Kidney glomerular epithelial cell (primary cell): Measurements from ENCODE around the gene ARSA.

ENCODE experiments used
- DNase-seq: peaks from one replicate; lab custom pipeline; 2025; lab: John Stamatoyannopoulos, UW

Gene ARSA

DNA sequence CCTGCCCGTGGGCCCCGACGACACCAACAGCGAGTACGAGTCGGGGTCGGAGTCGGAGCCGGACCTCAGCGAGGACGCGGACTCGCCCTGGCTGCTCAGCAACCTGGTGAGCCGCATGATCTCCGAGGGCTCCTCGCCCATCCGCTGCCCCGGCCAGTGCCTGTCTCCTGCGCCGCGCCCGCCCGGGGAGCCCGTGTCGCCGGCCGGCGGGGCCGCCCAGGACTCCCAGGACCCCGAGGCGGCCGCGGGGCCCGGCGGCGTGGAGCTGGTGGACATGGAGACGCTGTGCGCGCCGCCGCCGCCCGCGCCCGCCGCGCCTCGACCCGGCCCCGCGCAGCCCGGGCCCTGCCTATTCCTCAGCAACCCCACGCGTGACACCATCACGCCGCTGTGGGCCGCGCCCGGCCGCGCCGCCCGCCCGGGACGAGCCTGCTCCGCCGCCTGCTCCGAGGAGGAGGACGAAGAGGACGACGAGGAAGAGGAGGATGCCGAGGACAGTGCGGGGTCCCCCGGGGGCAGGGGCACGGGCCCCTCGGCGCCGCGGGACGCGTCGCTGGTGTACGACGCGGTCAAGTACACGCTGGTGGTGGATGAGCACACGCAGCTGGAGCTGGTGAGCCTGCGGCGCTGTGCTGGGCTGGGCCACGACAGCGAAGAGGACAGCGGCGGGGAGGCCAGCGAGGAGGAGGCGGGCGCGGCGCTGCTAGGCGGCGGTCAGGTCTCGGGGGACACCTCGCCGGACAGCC lies 23.5 kb downstream of the ARSA start:
- no peak for DNase-seq

- DNase-seq, result no peak
Measured at GRCh38 chr22:50603511-50604255, 24.3 kb downstream of the ARSA start.

DNA sequence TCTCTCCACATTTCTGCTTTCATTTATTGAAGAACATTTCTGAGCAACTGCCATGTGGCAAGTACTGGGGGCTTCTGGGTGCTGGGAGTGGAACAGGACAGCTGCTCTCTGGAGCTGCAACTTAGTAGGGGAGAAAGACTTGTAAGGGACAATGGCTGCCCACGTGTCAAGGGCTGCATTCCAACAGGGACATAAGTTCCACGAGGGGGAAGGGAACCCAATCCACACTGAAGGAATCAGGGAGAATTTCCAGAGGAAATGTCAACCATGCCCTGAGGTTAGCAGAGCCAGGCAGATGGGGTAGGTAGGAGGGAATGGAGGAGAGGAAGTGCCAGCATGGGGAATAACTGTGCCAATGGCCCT lies 25.6 kb downstream of the ARSA start:
- no peak for DNase-seq

DNA sequence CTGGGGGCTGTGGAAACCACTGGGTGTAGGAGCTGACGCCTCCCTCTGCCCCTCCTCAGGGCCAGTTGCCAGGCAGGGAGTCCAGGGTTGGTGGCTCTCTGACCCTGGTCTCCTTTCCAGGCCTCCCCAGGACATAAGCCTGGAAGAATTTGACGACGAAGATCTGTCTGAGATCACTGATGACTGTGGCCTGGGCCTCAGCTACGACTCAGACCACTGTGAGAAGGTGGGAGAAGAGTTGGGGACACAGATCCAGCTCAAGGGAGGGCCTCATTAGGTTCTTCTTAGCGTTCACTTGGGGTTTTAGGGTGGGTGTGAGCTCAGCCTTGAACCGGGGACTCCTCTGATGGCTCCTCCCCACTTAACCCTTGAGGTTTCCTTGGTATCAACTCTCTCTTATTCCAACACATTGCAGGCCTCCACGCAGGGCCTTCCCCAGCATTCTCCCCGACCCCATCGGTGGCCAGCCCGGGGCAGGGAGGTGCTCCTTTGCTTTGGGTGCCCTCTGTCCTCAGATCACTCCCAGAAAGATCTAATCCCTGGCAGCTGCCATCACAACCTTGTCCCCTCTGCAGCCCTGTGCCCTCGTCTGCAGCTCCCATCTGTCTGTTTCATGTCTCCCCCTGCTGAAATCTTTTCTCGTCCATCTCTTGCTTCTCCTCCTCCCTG lies 26.1 kb downstream of the ARSA start:
- no peak for DNase-seq

- DNase-seq, result no peak
Measured at GRCh38 chr22:50600967-50601668, 26.8 kb downstream of the ARSA start.

GRCh38 chr22:50600538-50600937 lies 27.4 kb downstream of the ARSA start, which contains the start of gene MAPK8IP2:
MAPK8IP2 (plus strand) TSS chr22:50600793; CDS start chr22:50600819, 26 bp downstream.
- DNase-seq, result no peak

GRCh38 chr22:50599816-50600455 lies 28.0 kb downstream of the ARSA start:
- DNase-seq, result no peak

- DNase-seq, result no peak
Measured at GRCh38 chr22:50597097-50597496, 30.9 kb downstream of the ARSA start.

DNA sequence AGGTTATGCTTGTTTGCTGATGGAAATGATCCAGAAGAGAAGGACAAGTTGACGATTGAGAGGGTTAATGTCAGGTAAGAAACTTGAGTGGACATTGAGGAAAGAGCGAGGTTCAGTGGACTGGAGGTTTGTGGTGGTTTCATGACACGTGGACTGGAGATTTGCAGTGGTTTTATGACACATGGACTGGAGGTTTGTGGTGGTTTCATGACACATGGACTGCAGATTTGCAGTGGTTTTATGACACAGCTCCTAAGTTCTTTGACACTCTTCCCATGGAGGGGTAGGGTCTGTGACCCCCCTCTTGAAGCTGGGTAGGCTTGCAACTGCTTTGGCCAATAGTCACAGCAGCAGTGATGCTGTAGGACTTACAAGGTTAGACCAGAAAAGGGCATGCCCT lies 32.8 kb downstream of the ARSA start:
- DNase-seq, result no peak

DNA sequence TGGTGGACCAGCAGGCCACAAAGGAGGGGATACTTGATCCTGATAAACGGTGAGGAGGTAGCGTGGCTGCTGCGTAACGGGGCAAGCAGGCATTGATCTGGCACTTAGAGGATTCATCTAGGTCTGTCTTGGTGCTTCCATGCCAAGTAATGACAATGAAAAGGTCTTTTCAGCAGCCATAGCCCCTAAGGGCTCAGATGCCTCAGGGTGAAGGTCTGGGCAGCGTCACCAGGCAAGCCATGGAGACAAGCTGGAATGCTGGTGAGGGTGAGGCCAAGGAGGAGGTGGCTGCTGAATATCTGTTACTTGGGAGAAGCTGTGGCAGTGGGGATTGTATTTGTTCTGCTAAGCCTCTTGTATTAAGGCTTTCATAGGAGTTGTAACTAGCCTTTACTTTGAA lies 40.5 kb downstream of the ARSA start:
- DNase-seq, result no peak

- no peak for DNase-seq
Measured at GRCh38 chr22:50586416-50586815, 41.5 kb downstream of the ARSA start.

DNA sequence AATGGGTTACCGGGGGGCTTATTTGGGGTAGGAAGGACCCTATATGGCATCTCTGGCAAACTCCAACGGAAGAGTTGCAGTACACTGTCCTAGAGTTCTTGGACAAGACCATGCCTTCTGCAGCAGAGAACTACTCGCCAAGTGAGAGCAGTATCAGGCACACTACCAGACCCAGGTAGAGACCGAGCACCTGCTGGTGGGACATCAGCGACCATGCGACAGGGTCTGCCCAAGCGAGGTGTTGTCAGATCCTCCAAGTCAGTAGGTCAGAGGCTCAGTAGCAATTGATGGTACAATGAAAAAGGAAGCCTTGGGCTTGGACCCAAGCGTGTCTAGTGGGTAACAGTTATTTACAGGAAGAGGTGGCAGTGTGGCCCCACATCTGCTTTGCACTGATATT lies 42.2 kb downstream of the ARSA start:
- DNase-seq, result no peak

- DNase-seq, result no peak
Measured at GRCh38 chr22:50585238-50585637, 42.7 kb downstream of the ARSA start.

DNA sequence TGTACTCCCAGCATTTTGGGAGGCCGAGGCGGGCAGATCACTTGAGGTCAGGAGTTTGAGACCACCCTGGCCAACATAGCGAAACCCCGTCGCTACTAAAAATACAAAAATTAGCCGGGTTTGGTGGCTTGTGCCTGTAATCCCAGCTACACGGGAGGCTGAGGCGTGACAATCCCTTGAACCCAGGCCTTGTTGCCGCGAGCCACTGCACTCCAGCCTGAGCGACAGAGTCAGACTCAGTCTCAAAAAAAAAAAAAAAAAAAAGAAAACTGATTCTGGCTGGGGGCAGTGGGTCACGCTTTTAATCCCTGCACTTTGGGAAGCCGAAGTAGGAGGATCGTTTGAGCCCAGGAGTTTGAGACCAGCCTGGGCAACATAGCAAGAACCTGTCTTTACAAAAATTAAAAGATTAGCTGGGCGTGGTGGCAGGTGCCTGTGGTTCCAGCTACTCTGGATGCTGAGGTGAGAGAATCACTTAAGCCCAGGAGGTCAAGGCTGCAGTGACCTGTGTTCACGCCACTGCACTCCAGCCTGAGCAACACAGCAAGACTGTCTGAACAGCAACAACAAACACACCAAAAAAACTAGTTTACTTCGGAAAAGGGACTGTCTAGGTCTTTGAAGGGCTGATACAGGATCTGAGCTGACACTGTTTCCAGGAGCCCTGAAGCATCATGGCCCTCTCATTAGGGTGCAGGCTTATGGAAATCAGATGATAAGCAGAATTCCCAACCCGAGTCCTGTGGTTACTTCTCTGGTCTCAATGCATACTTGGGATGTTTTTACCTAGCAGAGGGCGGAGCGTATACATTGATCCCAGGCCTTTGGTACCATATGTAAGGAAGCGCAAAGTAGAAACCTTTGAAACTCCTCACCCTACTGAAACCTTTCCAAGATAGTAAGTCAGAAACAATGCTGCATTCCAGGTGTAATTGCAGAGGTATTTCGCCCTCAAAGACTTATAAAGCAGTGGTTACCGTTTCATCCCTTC lies 43.6 kb downstream of the ARSA start:
- DNase-seq, result no peak

GRCh38 chr22:50583294-50583861 lies 44.6 kb downstream of the ARSA start:
- peak; percentile 62 for DNase-seq

DNA sequence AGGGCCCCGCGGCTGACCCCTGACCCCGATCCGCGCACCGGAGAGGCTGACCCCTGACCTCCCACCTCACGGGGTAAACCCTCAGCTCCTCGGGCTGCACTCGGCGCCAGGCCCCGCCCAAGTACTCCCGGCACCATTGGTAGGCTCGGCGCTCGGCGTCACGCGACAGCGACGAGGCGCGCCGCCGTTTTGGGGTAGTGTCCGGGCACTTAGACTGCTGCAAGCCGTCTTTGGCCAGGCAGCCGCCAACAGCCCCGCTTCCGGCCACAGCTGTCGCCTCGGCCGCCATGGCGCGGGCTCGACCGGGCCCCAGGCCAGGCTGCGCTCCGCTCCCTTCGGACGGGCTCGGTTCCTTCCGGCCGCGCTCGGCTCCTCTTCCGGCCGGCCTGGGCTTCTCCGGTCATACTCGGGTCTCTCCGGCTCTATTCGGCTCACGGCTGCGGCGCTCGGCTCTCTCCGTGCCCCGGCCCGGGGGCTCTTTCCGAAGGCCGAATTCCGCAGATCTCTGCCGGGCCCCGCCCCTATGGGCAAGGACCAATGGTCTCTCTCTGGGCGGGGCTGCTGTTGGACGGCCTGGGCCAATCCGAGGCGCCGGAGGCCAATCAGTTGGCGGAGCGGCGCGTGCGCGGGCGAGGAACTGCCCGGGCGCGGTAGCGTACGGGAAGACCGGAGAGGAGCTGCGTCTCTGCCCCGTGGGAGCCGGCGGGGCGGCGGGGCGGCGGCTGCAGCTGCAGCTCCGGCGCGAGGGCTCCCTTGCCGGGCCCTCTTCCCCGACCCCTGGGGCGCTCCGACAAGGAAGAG lies 45.3 kb downstream of the ARSA start, which contains the start of gene CHKB:
Gene CHKB (minus strand): TSS at position 357 of the 801 bp plus-strand sequence. CDS start 68 bp downstream, at position 289.
- peak; percentile 97 for DNase-seq

- no peak for DNase-seq
Measured at GRCh38 chr22:50581950-50582492, 45.9 kb downstream of the ARSA start.

DNA sequence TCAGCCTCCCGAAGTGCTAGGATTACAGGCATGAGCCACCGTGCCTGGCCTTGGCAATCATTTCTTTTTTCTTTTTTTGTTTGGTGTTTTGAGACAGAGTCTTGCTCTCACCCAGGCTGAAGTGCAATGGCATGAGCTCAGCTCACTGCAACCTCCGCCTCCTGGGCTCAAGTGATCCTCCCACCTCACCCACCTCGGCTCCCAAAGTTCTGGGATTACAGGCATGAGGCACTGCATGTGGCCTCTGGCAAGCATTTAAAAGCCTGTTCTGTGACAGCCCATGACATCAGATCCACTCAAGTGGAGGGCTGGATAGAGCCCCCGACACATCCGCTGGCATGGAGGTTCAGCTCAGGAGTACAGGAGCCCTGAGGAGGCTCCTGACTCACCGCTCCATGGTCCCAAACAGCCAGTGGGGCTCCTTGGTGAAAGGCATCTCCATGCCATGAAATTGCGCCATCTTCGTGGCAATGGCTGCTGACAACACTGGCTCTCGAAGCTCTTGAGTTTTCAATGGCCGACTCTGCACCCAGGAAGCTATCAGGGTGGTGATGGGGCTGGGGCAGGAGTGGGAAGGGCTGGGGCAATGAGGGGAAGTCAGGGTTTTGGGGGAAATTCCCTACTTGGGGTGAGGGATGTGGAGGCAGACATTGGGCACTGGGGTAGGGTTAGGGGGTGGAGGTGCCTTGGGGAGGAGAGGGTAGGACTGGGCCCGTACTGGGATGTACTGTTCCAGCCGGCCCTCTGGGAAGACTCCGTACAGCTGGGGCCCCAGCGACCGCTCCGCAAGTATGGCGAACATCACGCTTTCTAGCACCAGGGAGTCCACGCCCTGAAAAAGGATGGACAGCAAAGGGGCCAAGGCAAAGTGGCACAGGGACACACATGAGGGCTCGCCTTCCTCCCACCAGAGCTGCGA lies 46.7 kb downstream of the ARSA start:
- DNase-seq, result no peak
